Measurements from ENCODE around the gene CCN6. TPM values are rescaled to one million over a fixed set of nuclear protein-coding genes. Genes with fewer than 3 reads are reported as not detected.

Gene CCN6
- polyA plus RNA-seq, 1 donor from 2014 or later: not detected

DNA sequence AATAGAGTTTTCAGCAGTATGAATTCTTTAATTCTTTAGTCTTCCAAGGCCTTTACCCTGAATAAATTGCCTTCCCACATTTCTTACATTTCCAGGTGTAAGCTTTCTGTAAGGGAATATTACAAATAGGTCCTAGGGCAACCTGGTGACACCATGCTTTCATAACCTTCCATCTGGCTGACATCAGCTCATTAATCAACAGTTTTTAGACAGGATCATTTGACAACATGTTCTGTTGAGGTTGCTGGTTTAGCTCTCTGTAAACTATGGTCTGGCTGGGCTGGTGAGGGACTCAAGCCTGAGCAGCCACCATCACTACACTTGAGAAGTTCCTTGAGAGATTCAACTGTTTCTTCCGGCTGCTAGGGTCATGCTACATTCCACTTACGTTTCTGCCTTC lies 52.7 kb downstream of the CCN6 start:
- H3K9me3 ChIP-seq (ENCODE audit: low read length): no peaks in the 10 kb centered on the region
- no peaks in the 10 kb centered on the region for H3K27me3 ChIP-seq (ENCODE audit: insufficient read depth, low read depth, low read length)
- H2AFZ ChIP-seq (ENCODE audit: low read depth, low read length): no peak overlapping the region
- H3K79me2 ChIP-seq (replicated peaks; ENCODE audit: insufficient read depth, low read length): no peaks in the 10 kb centered on the region
- H3K36me3 ChIP-seq (ENCODE audit: insufficient read depth, low read length): peaks cover 8% of the 10 kb centered on the region
- TF ChIP-seq EP300 (conservative IDR thresholded peaks at IDR 0.05; ENCODE audit: poor library complexity, severe bottlenecking) (no peak), EZH2 (IDR thresholded peaks at IDR 0.05; ENCODE audit: borderline replicate concordance, insufficient read depth, low read length, poor library complexity, severe bottlenecking) (no peak), MXI1 (conservative IDR thresholded peaks at IDR 0.05; ENCODE audit: poor library complexity, severe bottlenecking) (no peak), POLR2AphosphoS5 (IDR thresholded peaks at IDR 0.05) (no peak), RAD21 (conservative IDR thresholded peaks at IDR 0.05) (no peak), SMC3 (conservative IDR thresholded peaks at IDR 0.05; ENCODE audit: poor library complexity) (no peak), TAF1 (IDR thresholded peaks at IDR 0.05; ENCODE audit: low read depth) (no peak)
- TF ChIP-seq, protein P1, sequence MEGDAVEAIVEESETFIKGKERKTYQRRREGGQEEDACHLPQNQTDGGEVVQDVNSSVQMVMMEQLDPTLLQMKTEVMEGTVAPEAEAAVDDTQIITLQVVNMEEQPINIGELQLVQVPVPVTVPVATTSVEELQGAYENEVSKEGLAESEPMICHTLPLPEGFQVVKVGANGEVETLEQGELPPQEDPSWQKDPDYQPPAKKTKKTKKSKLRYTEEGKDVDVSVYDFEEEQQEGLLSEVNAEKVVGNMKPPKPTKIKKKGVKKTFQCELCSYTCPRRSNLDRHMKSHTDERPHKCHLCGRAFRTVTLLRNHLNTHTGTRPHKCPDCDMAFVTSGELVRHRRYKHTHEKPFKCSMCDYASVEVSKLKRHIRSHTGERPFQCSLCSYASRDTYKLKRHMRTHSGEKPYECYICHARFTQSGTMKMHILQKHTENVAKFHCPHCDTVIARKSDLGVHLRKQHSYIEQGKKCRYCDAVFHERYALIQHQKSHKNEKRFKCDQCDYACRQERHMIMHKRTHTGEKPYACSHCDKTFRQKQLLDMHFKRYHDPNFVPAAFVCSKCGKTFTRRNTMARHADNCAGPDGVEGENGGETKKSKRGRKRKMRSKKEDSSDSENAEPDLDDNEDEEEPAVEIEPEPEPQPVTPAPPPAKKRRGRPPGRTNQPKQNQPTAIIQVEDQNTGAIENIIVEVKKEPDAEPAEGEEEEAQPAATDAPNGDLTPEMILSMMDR (IDR thresholded peaks at IDR 0.05; ENCODE audit: poor library complexity, severe bottlenecking): no peak
- TF ChIP-seq, protein P2, sequence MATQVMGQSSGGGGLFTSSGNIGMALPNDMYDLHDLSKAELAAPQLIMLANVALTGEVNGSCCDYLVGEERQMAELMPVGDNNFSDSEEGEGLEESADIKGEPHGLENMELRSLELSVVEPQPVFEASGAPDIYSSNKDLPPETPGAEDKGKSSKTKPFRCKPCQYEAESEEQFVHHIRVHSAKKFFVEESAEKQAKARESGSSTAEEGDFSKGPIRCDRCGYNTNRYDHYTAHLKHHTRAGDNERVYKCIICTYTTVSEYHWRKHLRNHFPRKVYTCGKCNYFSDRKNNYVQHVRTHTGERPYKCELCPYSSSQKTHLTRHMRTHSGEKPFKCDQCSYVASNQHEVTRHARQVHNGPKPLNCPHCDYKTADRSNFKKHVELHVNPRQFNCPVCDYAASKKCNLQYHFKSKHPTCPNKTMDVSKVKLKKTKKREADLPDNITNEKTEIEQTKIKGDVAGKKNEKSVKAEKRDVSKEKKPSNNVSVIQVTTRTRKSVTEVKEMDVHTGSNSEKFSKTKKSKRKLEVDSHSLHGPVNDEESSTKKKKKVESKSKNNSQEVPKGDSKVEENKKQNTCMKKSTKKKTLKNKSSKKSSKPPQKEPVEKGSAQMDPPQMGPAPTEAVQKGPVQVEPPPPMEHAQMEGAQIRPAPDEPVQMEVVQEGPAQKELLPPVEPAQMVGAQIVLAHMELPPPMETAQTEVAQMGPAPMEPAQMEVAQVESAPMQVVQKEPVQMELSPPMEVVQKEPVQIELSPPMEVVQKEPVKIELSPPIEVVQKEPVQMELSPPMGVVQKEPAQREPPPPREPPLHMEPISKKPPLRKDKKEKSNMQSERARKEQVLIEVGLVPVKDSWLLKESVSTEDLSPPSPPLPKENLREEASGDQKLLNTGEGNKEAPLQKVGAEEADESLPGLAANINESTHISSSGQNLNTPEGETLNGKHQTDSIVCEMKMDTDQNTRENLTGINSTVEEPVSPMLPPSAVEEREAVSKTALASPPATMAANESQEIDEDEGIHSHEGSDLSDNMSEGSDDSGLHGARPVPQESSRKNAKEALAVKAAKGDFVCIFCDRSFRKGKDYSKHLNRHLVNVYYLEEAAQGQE (IDR thresholded peaks at IDR 0.05; ENCODE audit: borderline replicate concordance): no peak
- no peaks in the 10 kb centered on the region for H3K9me2 ChIP-seq (ENCODE audit: insufficient read depth, low read length)
- H3K4me2 ChIP-seq (ENCODE audit: low read length): no peak overlapping the region
- no peak overlapping the region for H3K4me3 ChIP-seq (ENCODE audit: low read length)
- H3K9ac ChIP-seq (ENCODE audit: low read length): no peak overlapping the region
- H4K20me1 ChIP-seq (ENCODE audit: insufficient read depth): no peaks in the 10 kb centered on the region
- H3F3A ChIP-seq (ENCODE audit: insufficient read depth, low read length, poor library complexity, severe bottlenecking): no peaks in the 10 kb centered on the region
- H3K27ac ChIP-seq (ENCODE audit: low read length): no peak overlapping the region

DNA sequence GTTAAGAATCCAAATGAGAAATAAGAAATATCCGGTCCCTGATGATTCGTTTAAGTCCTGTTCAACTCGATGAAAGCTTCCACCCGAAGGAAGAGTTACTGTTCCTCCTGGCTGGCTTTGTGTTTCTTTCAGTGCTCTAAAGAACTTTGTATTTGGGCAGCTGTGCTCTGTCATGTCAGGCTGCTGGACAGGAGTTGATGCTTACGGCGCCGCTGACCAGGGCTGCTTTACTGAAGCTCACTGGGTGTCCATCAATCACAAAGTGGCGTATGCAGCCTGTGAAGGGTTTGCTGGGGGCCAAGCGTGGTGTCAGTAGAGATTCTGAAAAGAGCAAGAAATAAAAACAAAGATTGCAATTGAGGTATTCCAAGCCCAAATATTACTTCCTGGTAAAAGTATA lies 55.4 kb downstream of the CCN6 start:
- Histone ChIP-seq H3K79me2 (replicated peaks; ENCODE audit: insufficient read depth, low read length) (no peaks in the 10 kb centered on the region), H3K9me2 (ENCODE audit: insufficient read depth, low read length) (no peaks in the 10 kb centered on the region), H4K20me1 (ENCODE audit: insufficient read depth) (no peaks in the 10 kb centered on the region), H3K4me2 (ENCODE audit: low read length) (no peak overlapping the region), H3K9ac (ENCODE audit: low read length) (no peak overlapping the region), H3F3A (ENCODE audit: insufficient read depth, low read length, poor library complexity, severe bottlenecking) (no peaks in the 10 kb centered on the region), H3K9me3 (ENCODE audit: low read length) (no peaks in the 10 kb centered on the region), H3K36me3 (ENCODE audit: insufficient read depth, low read length) (no peaks in the 10 kb centered on the region), H3K27me3 (ENCODE audit: insufficient read depth, low read depth, low read length) (no peaks in the 10 kb centered on the region), H2AFZ (ENCODE audit: low read depth, low read length) (no peak overlapping the region), H3K4me3 (ENCODE audit: low read length) (no peak overlapping the region), H3K27ac (ENCODE audit: low read length) (no peak overlapping the region)
- no peak for TF ChIP-seq TAF1 (IDR thresholded peaks at IDR 0.05; ENCODE audit: low read depth)
- TF ChIP-seq, protein P2 (IDR thresholded peaks at IDR 0.05; ENCODE audit: borderline replicate concordance): no peak
- TF ChIP-seq RAD21 (conservative IDR thresholded peaks at IDR 0.05): no peak
- TF ChIP-seq POLR2AphosphoS5 (IDR thresholded peaks at IDR 0.05): no peak
- TF ChIP-seq, protein P1 (IDR thresholded peaks at IDR 0.05; ENCODE audit: poor library complexity, severe bottlenecking): no peak

Measured in neural cell (in vitro differentiated cells).